DND-41 (cell line): ENCODE results near the gene ZNF248.

Source experiments
- CTCF ChIP-seq: IDR thresholded peaks from 2 replicates; pipeline ENCODE4 v1.5.1; 2012; ENCODE audit warnings: borderline replicate concordance, low read length, moderate library complexity, mild to moderate bottlenecking; ENCODE audit not compliant: poor library complexity, severe bottlenecking; ENCODE audit errors: extremely low read depth
- EZH2 ChIP-seq: IDR thresholded peaks from 3 replicates; pipeline ENCODE4 v1.6.1; 2012; ENCODE audit warnings: borderline replicate concordance, low read depth, mild to moderate bottlenecking, moderate library complexity, low read length, inconsistent platforms; ENCODE audit not compliant: severe bottlenecking

- TF ChIP-seq CTCF, result peak; percentile 27
- TF ChIP-seq EZH2, result no peak
Observed at GRCh38 chr10:37752334-37752875, 105.0 kb downstream of the ZNF248 start.
